DMS114 treated with DMSO at 0.1 percent for 48 hours (cell line): ENCODE results near the gene FAM163A.

Experiments used
- DNase-seq: peaks from one replicate; lab custom pipeline; 2025; ENCODE audit not compliant: unreplicated experiment; lab: John Stamatoyannopoulos, UW

The FAM163A gene

DNA sequence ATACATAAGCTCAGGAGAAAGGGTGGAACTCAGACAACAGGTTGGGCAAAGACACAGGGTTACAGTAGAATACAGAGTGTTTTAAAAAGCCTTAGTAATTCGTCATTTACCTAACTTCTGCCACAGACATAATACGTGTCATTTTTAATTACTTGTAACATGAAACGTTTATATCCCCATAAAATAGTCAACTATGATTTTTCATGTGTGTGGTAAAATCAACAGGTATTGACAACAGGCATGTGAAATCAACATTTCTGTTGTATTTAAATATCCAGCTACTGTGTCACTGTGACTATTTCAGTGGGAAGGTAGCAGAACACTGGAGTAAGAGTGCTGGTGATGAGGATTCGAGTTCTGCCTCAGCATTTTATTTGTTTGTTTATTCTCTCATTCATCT, 5.7 kb downstream of the FAM163A start:
- no peak for DNase-seq

DNA sequence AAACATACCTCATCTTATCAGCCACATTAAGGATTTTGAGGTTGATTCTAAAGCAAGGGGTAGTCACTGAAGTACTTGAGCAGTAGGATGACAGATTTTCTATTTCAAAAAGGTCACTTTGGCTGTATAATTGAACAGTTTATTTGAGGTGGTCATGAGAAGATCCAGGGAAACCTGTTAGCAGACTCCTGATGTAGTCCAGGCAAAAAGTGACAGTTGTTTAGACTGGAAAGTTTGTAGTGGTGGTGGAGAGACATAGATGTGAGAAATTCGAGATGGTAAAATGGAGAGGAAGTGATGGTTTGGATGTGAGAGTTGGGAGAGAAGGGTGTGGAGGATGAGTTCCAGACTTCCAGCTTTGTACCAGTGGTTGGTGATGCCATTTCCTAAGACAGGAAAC, 7.5 kb downstream of the FAM163A start:
- DNase-seq: no peak

DNA sequence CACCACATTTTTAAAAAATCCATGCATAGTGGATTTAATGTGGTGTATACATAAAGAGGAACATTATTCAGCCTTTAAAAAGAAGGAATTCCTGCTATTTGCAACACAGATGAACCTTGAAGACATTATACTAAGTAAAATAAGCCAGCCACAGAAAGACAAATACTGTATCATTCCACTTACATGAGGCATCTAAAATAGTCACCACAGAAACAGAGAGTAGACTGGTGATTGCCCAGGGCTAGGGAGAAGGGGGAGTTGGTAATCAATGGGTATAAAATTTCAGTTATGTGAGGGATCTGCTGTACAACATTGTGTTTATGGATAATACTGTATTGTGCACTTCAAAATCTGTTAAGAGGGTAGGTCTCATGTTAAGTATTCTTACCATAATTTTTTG, 10.0 kb downstream of the FAM163A start:
- DNase-seq: no peak

DNA sequence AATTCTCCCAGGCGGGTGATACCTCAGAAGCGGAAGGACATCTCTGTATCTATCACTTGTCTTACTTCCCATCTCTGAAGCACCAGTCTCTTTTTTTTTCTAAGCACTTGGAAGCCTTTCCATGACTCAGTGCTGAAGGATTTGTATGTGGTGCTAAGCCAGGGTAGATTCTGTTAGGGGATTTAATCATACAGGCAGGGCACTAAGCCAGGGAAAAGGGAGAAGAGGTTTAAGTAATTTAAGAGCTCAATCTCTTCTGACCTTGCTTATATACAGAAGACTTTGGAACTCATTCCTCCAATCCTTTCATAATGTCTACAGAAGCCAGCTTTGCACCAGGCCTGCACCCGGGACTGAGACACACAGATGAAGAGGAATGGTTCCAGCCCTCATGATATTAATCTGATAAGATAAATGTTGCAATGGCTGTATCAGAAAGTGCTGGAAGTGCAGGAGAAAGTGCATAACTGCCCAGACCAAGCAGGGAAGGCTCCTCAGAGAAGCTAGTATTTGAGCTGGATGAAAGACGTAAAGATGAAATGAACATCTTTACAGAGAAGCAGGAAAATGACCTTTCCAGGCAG, 11.0 kb downstream of the FAM163A start:
- no peak for DNase-seq

DNA sequence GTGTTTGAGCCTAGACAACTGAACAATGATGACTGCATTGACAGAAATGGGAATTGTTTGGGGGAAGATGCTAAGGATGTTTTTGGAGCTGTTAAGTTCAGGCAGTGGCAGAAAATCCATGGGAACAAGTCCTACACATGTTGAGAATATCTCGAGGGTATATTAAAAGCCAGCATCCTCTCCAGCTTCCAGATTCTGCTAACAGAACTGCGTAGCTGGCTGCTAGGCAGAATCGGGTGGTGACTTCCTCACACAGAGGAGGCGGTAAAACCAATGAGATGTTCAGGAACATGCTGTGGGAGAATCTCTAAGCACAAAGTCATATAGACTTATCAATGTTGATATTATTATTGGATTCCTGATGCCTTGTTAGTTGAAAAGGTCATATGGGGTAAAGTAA, 14.8 kb downstream of the FAM163A start:
- DNase-seq: no peak

DNA sequence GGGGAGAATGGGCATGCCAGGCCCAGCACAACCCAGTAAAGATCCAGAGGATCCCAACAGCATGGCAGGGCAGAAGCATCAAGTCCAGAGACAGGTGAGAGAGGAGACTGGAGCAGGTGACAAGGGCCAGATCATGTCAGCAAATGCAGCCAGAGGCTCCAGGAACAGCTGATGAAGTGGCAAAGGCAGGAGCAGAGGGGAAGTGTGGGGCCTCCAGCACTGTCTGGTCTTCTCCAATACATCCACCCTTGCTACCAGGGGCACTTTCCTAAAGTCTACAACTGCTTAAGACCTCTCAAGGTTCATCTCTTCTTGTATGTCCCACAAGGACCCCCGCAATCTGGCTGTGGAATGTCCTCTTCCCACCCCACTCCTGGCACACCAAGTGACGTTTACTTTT, 17.4 kb downstream of the FAM163A start:
- DNase-seq: no peak

DNA sequence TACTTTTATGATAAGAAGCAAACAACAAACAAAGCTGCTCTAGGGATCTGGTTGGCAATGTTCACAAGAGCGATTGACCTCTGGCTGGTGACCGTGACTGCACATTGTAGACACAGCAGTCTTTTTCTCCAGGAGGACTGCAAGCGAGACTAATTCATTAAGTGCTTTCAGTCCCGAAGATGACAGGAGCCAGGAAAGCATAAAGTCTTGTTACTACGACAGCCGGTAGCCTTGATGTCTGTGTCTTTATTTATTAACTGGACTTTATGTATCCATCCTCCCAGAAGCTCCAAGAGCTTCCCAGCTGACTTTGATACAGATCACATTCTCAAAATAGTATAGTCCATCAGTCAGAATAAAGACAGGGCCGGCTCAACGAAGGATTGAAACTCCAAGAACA, 18.2 kb downstream of the FAM163A start:
- no peak for DNase-seq

DNA sequence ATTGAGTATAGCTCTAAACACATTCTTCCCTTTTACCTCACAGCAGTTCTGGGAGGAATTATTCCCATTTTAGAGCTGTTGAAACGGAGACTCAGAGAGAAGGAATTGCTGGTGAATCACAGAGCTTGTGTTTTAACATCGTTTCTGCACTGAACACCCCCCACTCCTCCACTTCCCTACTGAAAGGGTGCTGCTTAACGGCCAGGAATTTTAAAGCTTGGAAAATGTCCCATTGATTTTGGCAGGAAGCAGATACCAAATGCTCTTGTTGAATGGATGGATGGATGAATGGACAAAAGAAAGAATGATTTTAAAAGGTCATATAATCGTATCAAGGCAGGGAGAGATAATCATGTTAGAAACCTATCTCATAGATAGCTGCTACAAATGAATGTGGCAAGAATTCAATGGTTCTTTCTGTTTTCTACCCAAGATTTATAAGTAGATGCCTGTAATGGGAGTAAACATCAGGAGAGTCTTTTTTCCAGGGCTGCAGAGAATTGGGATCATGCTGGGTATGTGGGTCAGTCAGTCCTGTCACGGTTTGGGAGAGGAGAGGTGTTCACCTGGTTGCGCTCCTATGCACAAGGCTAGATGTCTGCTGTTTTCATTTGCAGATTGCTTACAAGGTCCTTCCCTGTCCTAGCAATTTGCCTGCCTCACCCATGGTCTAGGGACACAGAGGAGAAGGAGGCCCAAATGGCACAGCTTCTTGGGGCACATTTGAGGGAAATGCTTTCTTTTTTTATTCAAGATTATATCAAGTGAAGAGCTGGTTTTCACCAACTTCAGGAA, 19.0 kb downstream of the FAM163A start:
- no peak for DNase-seq

DNA sequence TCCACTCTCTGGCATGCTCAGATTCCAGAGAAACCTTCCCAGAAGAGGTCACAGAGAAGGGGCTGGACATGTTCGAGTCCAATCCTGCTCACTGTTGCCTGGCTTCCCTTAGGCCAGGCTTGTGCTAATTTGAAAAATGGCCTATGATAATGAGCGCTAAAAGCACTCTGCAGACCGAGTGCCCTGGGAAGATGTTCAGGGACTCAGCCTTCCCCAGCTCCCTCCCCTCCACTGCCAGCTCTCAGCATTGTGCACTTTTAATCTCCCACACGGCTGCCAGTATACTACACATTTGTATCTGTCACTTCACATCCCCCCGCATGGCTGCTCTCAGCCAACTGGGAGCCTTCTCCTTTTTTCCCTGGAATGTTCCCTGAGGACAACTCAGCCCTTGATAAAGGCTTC, 24.1 kb downstream of the FAM163A start:
- DNase-seq: no peak

DNA sequence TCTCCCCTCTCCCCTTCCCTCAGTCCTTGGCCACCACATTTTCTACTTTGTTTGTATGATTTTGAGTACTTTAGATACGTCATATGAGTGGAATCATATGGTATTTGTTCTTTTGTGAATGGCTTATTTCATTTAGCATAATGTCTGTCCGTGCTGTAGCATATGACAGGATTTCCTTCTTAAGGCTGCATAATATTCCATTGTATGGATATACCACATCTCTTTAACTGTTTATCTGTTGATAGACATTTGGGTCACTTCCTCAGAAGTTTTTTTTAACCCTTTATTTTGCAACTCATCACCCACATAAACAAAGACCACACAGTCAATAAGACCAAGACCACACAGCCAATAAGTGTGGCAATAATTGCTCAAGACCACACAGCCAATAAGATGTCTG, 24.9 kb downstream of the FAM163A start:
- no peak for DNase-seq

DNA sequence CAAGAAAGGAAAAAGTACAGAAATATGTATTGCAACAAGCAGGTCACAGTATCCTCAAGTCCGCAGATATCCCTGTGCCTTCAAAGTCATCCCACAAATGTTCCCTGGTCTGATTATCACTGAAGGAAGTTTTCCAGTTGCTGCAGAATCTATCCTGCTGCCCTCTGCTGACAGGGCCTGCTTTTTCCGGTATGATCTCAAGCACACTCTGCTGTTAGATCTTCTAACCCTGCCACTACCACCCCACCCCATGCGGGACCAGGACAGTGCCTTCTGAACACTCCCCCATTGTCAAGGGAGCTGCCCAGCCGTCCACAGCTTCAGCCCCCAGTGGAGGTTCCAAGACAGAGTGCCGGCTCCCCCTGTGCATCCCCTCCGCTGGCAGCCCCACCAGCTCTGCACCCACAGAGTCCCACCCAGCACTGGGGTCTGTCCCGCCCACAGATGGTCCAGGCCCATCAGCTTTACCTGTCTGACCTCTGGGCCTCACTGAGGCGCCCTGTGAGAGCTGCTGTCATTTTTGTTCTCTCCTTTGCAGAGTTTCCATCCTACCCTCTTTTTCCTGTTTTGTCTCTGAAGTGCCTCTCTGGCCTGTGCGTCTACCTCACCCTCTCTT, 27.9 kb downstream of the FAM163A start:
- DNase-seq: peak; percentile 1

DNA sequence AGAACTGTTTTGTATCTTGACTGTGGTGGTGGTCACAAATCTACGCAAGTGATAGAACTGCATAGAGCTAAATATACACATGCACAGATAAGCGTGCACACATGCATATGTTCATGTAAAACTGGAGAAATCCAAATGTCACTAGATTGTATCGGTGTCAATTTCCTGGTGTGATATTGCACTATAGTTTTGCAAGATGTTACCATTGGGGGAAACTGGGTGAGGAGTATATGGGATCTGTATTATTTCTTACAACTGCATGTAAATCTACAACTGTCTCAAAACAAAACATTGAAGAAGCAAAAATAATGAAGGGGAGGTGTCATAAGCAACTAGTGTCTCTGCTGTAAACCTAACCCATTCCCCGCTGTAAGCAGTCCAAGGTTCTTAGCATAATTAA, 30.2 kb downstream of the FAM163A start:
- DNase-seq: no peak

DNA sequence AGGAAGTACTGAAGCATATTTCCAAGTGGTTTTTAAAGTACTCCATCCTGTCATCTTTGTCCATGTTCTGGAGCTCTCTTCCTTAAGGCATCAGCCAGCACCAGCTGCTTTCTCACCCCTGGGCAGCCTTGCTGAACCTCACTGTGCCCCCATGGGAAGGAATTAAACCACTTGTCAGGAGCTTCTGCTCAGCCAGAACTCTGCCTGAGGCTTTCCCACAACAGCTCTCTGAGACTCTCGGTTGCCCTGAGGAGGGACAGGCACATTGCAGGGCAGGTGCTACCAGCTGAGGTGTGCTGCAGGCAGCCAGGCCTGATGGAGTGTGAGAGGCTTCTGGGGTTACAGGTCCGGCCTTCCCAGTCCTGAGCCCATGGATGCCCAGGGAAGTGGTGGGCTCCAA, 30.9 kb downstream of the FAM163A start:
- no peak for DNase-seq

DNA sequence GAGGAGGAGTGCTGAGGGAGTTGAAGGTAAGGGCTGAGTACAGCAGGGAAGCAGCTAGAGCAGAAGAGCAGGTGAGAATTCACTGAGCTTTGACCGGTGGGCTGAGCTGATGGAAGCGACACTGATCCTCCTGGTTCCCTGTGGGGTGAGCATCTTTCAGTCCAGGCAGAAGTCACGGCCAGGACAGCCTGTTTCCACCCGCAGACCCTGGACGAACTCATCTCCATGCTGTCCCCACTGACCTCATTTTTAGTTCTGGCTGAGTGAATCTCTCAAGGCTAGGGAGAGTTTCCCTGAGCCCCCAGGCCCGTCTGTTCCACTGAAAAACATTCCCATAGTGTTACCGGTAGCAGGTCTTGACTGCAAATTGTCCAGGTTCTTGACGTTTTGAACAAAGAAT, 31.5 kb downstream of the FAM163A start:
- DNase-seq: no peak

DNA sequence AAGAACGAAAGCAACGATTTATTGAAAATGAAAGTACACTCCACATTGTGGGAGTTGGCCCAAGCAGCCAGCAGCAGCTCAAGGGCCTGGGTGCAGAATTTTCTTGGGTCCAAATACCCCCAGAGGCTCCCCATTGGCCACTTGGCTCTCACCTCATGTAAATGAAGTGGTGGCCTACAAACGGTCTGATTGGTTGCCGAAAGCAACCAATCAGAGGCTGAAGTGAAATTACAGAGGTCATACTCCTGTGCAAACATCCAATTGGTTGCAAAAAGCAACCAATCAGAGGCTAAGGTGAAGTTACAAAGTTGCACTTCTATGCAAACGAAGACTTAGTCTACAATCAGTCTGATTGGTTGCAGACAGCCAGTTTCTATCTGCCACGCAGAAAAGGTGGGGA, 31.9 kb downstream of the FAM163A start:
- DNase-seq: no peak

DNA sequence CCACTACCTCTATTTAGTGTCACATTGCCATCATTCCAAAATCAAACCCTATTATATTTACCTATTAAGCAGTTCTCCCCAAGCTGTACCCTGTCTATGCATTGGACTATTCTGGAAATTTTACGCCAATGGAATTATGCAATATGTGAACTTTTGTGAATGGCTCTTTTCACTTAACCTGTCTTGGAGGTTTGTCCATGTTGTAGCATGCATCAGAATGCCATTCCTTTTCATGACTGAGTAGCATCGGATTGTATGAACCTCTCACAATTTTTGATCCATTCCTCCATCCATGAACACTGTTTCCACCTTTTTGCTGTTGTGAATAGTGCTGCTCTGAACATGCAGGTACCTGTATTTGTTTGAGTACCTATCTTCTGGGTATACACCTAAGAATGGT, 33.7 kb downstream of the FAM163A start:
- no peak for DNase-seq

DNA sequence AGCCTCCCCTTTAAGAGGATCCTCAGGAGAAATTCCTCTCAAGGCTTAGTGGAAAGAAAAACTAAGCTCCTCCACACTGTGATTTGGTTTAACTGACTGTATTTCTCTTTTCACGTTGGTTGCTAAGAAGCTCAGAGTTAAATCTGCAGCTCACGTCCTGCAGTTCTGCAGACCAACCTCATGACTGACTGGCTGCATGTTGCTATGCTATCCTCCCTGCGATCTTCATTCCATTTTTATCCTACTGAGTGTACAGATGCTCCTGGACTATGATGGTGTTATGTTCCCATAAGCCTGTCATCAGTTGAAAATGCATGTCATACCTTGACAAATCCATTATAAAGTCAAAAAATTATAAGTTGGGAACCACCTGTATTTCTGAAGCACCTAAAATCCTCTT, 34.6 kb downstream of the FAM163A start:
- no peak for DNase-seq

DNA sequence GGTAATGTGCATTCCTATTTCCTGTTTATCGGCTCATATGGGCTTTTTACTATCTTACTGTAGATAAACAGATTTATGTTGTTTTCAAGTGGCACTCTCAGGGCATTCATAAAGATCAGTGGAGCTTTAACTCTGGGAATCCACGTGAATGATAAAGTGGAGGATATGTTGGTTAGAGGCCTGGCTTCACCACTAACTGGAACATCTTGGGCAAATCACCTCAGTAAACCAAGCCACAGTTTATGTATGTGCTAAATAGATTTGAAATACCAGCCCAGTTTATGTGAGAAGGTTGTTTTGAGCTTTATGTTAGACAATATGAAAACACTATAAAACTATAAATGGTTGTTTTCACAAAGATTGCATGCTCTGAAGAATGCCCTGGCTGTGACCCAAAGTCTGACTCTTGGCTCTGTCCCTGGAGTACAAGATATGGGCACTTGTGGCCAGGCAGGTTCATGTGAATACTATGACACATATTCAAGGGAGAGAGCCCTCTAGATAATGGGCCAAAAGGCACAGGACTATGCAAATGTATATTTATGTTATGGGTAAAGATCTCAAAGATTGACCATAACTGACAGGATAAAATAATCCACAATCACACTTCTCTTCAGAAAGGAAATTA, 36.7 kb downstream of the FAM163A start:
- no peak for DNase-seq

DNA sequence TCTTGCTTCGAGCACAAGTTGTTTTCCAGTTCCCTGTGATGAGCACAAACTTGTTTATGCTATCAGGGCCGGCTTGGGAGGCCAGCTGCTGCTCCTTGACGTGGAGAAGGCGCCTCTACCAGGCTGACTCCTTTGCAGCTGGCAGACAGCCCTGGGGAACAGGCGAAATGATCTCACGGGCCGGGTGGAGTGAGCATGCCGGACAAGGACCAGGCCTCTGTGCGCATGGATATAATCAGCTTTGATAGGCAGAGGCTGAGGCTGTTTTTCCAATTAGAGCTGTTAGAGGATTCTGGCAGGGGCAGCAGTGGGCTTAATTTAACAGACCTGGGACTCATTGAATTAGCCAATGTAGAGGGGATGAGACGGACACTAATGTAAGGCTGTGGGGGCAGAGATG, 38.9 kb downstream of the FAM163A start:
- no peak for DNase-seq

DNA sequence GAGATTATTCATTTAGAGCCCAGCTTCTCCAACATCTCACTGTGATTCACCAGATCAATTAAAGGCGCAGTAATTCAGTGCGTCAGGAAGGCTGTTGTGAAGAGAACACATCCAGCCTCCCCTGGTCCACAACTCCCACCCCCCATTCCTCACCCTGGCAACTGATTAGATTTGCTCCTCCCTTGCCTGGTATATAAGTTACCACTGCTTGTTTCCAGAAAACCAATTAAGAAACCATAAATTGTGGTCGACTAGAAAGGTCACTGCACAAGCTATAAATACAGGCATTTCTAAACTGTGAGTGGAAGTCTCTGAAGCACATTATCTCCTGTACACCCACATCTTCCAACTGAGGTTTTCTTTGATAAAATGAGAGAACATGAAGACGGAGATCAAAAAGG, 41.9 kb downstream of the FAM163A start:
- no peak for DNase-seq

DNA sequence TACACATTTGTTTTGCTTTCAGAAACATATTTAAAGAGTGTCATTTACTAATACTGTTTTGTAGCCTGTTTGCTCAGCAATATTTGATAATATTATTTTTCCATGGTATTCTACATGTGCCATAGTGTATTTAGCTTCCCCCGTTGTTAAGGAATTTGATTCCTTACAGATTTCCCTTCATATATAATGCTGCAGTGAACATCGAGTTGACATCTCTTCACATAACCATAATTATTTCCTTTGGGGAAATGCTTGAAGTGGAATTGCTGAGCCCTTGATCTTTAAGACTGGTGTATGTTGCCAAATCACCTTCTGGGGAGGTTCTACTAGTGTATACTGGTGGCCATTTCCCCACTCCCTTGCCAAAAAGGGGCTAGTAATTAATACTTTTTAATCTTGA, 42.6 kb downstream of the FAM163A start:
- no peak for DNase-seq
